Kidney capillary endothelial cell (primary cell): Measurements from ENCODE around the gene PPDPF.
"Not testable (repeated sequence)": the region's sequence is repeated elsewhere in the genome, so short reads cannot be mapped to it uniquely, and the experiment has no call there.

Experiments
- DNase-seq: peaks from one replicate; pipeline ENCODE4 v3.0.0-alpha.2; 2018; ENCODE audit warnings: low spot score

Gene PPDPF

GRCh38 chr20:63551068-63551467 lies 30.5 kb downstream of the PPDPF start:
- DNase-seq = no peak

DNA sequence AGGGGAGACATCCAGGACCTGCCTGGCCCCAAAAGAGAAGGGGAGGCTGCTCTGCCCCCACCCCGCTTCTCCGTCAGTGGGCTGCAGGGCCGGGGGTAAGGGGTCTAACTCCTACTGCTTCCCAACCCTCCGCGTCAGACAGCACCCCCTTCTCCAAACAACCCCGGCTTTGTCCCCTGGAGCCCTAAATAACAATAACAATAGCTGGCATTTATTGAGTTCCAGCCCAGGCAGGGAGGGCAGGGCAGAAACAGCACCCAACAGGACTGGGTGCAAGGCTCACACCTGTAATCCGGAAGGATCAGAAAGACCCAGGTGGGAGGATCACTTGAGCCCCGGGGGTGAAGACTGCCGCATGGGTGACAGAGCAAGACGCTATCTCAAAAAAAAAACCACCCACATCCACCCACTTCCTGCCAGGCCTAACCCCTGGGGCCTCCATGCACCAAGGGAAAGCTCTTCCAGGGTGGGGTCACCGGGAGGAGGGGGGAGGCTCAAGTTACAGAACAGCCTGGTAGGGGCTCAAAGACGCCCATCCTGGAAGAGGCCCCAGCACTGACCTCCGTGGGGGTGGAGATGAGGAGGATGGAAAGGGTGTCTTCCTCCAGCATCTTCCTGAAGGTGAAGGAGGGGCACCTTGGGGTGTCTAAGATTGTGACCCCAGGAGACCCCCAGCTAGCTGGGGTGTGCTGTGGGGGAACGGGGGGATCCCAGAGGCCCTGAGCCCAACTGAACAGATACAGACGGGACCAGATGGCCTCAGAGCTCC lies 32.1 kb downstream of the PPDPF start:
- DNase-seq = no peak

DNA sequence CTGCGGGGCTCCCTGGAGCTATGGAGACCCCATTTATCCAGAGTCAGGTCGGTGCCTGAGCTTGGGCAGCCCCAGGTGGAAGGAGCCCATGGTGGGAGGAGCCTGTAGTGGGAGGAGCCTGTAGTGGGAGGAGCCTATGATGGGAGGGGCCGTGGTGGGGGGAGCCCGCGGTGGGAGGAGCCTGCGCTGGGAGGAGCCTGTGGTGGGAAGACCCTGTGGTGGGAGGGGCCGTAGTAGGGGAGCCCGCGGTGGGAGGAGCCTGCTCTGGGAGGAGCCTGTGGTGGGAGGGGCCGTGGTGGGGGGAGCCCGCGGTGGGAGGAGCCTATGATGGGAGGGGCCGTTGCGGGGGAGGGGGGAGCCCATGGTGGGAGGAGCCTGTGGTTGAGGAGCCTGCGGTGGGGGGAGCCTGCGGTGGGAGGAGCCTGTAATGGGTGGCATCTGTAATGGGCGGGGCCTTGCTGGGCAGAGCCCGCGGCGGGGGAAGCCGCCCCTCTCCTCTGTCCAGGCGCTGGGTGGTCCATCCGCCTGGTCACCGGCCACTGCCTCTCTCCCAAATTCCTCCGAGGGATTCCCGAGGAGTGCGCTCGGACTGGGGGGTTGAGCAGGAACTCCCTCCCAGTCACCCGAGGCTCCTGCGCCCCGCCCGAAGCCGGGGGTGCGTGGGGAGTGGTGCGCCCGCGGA lies 32.8 kb downstream of the PPDPF start:
- DNase-seq = peak; percentile 82

GRCh38 chr20:63553933-63554290 lies 33.3 kb downstream of the PPDPF start, which contains the start of gene FNDC11:
Gene FNDC11, plus strand, starts transcription at chr20:63554159. Its CDS starts 1,505 bp downstream, at chr20:63555664.
- peak; percentile 36 for DNase-seq

DNA sequence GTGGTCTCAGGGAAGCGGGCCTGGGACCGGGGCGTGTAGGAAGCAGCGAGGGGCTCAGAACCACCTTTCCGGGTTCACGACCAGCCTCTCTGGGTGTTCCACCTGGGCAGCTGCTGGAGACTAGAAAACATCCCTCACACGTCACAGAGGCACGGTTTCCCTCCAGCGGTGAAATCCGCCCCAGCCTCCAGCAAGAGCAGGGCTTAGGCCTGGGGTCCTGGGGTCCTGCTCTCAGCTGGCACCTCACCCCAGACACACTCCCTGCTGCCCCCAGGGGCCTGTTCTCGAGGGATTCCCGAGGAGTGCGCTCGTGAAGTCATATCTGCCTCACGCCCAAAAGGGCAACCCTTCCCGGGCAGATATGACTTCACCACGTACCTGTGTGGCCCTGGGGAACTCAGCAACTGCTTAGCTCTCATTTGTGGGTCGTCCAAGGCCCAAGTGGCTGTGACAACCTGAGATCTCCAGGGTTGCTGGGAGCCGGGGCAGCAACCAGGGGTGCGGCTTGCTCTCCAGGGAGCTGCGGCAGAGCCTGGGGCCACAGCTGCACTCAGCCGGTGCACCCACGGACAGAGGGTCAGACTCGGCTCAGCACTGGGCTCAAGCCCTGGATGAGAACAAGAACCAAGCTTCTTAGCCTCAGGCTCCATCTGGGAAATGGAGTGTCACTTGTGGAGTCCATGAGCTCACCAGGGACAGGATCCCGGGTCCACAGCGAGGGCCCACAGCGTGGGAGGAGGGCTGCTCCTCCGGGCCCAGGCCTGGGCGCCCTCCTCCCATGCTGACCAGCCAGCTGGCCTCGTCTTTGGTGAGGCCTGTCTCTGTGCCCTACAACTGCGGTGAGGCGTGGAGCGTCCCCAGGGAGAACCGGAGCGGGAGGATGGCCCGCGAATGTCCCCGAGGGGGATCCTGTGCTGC lies 34.1 kb downstream of the PPDPF start:
- no peak for DNase-seq

GRCh38 chr20:63555661-63556381 lies 35.3 kb downstream of the PPDPF start:
- no peak for DNase-seq

GRCh38 chr20:63556873-63557478 lies 36.4 kb downstream of the PPDPF start:
- no peak for DNase-seq

DNA sequence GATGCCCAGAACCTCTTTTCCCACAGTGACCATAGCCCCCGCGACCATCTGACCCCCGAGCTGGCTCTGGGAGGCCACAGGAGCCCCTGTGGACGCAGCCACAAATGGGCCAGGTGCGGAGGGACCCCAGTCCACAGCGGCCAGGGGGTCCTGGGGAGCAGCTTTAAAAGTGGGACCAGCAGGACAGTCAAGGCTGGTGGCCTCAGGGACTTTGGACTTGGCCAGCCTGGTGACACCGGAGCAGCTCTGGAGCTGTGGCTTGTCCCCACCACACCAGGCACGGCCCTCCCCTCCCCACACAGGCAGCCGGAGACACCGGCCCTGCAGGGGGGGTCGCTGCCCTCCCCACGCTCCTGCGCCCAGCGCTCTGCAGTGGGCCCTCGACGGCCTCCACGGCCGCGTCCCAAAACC lies 36.9 kb downstream of the PPDPF start:
- DNase-seq = no peak

DNA sequence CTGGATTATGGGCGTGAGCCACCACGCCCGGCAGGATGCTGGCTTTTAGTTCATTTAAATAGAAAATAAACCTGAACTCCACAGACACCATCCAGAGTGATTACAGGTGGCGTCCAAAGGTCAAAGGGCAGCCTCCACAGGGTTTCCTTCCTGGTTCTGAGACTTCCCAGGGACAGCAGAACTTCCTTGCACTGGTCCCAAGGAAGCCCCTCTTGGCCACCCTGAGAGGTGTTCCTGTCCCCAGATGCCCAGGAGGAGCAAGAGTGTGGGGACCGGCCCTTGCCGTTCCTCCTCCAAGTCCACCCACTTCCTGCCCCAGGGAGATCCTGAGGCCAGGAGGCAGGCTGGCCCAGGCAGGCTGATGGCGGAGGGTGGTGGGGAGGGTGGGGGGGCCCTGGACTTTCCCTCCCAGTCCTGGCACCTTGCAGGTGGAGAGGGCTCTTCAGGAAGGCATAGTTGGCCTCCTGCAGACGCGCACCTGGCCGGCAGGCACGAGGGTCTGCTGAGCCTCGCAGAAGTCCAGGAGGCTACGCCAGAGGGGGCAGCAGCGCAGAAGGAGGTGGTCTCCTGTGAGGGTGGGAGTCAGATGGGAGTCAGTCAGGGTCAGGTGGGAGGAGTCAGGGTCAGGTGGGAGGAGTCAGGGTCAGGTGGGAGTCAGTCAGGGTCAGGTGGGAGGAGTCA lies 38.4 kb downstream of the PPDPF start:
- no peak for DNase-seq

DNA sequence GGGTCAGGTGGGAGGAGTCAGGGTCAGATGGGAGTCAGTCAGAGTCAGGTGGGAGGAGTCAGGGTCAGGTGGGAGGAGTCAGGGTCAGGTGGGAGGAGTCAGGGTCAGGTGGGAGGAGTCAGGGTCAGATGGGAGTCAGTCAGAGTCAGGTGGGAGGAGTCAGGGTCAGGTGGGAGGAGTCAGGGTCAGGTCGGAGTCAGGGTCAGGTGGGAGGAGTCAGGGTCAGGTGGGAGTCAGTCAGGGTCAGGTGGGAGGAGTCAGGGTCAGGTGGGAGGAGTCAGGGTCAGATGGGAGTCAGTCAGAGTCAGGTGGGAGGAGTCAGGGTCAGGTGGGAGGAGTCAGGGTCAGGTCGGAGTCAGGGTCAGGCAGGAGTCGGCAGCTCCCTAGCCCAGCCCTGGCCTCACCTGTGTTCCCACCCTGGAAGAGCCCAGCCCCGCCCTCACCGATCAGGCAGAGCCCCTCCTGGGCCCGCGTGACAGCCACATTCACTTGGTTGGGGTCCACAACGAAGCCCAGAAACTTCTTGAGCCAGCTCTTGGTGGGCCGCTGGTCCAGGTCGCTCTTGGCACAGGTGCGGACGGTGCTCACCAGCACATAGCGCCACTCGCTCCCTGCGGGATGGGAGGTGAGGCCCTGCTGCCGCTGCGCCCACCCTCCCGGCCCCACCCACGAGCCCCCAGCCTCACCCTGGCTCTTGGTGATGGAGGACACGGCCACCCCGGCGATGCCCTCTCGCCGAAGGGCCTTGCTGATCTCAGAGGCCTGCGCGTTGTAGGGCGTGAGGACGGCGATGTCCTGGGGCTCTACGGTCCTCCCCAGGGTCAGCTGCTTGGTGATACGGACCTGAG lies 39.1 kb downstream of the PPDPF start:
- not testable (repeated sequence) for DNase-seq

- DNase-seq = no peak
These were observed 39.8 kb downstream of the PPDPF start for GRCh38 chr20:63560333-63560805.

DNA sequence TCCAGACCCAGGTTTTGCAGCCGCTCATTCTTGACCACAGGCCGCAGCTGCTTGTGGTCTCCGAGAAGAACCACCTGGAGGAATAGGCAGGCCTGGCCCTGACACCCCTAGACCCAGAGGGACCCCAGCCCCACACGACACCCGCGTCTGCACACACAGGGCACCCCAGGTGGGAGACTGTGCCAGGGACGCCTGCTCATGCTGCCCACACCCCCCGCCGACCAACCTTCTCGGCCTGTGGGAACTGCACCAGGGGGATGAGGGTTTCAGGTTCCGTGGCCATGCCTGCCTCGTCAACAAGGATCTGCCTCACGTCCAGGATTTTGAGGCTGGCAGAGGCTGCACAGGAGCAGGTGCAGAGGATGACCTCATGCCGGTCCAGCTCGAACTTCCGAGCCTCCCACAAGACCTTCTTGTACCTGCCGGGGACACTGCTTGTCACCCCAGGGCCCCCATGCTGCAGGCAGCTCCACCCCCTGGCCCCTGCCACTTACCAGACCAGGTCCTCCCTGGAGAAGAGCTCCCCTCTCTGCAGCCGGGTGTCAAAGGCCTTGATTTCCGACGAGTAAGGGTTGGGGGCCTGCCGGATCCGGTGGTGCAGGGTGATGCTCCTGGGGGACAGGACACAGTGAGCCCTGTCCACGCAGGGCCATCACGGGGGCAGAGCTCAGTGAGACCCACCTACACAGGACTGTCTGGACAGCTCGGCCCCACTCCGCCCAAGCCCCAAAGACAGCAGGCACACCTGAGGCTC lies 40.5 kb downstream of the PPDPF start:
- no peak for DNase-seq

- DNase-seq = no peak
These were observed 41.2 kb downstream of the PPDPF start for GRCh38 chr20:63561624-63562396.

DNA sequence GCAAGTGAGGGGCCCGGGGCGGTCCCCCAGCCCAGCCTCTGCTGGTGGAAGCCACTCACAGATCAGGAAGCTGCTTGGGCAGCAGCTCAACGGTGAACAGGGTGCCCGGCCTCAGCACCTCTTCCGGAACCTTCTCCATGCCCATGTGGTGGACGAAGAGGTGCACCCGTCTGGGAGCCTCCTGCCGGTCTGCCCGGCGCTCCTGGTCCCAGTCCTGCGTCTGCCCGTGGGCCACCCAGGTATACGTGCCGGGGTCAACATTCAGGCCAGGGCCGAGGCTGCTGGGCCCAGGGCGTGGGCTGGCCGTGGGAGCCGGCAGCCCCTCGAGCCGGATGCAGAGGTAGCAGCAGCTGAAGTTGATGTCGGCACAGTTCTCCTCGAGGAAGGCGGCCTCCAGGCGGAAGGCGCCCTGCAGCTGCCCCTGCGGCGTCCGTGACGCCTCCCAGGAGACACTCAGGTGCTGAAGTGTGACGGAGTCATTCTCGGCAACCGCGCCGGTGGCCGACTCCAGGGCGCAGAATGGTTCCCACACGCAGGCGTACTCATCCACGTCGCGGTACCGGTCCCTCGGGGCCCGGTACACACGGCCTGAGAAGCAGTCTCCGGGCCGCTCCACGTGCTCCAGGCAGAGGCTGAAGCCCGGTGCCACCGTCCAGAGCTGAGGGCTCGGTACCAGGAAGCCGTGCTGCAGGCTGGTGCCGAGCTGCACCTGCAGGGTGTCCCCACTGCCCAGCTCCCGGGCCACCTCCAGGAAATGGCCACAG lies 42.1 kb downstream of the PPDPF start:
- no peak for DNase-seq

- DNase-seq = no peak
These were observed 42.8 kb downstream of the PPDPF start for GRCh38 chr20:63563225-63563935.

DNA sequence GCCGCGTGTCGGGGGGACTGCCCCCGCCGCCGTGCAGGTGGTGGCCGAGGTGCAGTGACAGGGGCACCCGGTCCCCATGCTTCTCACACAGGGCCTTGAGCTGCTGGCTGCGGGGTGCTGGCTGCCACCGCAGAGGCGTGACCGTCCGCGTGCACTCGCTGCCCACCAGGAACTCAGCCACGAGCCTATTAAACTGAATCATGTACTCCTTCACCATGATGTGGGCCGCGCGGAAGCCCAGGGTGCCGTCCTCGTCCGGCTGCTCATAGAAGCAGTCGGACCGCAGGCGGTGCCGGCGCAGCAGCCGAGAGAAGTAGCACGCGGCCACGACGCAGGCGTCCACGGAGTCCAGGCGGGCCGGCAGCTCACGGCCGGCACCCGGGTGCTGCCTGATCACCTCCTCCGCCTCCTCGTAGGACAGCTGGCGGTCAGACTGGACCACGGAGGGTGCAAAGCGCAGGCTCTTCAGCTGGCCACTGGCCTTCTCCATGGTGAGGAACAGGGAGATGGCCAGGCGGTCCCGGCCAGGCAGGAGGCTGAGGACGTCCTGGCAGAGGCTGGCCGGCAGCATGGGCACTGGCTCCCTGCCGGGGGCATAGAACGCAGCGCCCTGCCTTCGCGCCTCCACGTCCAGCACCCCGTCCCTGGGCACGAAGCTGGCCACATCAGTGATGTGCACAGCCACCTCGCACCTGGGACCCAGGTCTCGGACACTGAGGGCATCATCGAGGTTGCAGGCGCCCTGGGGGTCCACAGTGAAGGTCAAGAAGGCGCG lies 43.7 kb downstream of the PPDPF start:
- no peak for DNase-seq
